SU-DHL-6 (cell line): ENCODE results near the gene CASP14.
"Not testable (repeated sequence)": the region's sequence is repeated elsewhere in the genome, so short reads cannot be mapped to it uniquely, and the experiment has no call there.

Experiments used
- H2AFZ ChIP-seq: fragments of 200-600 bp; sonication (generic); 2 replicates; pipeline ENCODE4 v1.6.1; 2014; ENCODE audit warnings: low read depth, mild to moderate bottlenecking, moderate library complexity, mixed read lengths, antibody characterized with exemption, low read length; ENCODE audit not compliant: severe bottlenecking
- H3F3A ChIP-seq: fragments of 200-600 bp; shearing (Covaris generic); 2 replicates; pipeline ENCODE4 v1.6.0; 2016; ENCODE audit warnings: antibody characterized with exemption, mild to moderate bottlenecking; ENCODE audit not compliant: insufficient read depth
- H3K27ac ChIP-seq: fragments of 200-600 bp; sonication (generic); 2 replicates; pipeline ENCODE4 v1.5.1; 2016; ENCODE audit warnings: low read depth, mild to moderate bottlenecking, low read length, moderate library complexity, mixed read lengths
- H3K27me3 ChIP-seq: fragments of 200-600 bp; sonication (generic), shearing (Covaris generic); 2 replicates; pipeline ENCODE4 v1.6.0; 2014; ENCODE audit warnings: mild to moderate bottlenecking, low read length
- H3K36me3 ChIP-seq: fragments of 200-600 bp; sonication (generic); 2 replicates; pipeline ENCODE4 v1.6.1; 2014; ENCODE audit warnings: mild to moderate bottlenecking, low read length, mixed read lengths
- H3K4me2 ChIP-seq: fragments of 300-600, 200-600 bp; shearing (Covaris generic), sonication (generic); 2 replicates; pipeline ENCODE4 v1.6.0; 2014; ENCODE audit warnings: low read length, low read depth, mild to moderate bottlenecking; ENCODE audit not compliant: poor library complexity, severe bottlenecking
- H3K4me3 ChIP-seq: fragments of 200-600 bp; sonication (generic); 2 replicates; pipeline ENCODE4 v1.5.1; 2014; ENCODE audit warnings: antibody characterized with exemption, low read length, mild to moderate bottlenecking, mixed read lengths; ENCODE audit not compliant: insufficient read depth, poor library complexity, severe bottlenecking
- H3K79me2 ChIP-seq: fragments of 200-600 bp; sonication (generic); 2 replicates; pipeline ENCODE4 v1.6.1; 2014; ENCODE audit warnings: mild to moderate bottlenecking, low read length, moderate library complexity; ENCODE audit not compliant: insufficient read depth
- H3K9ac ChIP-seq: fragments of 200-600 bp; sonication (generic); 2 replicates; pipeline ENCODE4 v1.7.0; 2014; ENCODE audit warnings: mild to moderate bottlenecking, low read length
- H3K9me2 ChIP-seq: fragments of 200-600 bp; sonication (generic); replicated peaks from 2 replicates; pipeline ENCODE4 v1.6.1; 2014; ENCODE audit warnings: low read length; ENCODE audit not compliant: insufficient read depth
- H3K9me3 ChIP-seq: fragments of 200-600 bp; sonication (generic); 2 replicates; pipeline ENCODE4 v1.6.1; 2014; ENCODE audit warnings: low read length, mixed read lengths; ENCODE audit not compliant: insufficient read depth
- H4K20me1 ChIP-seq: fragments of 200-600 bp; sonication (generic); 2 replicates; pipeline ENCODE4 v1.6.1; 2014; ENCODE audit warnings: low read depth, mild to moderate bottlenecking, antibody characterized with exemption, low read length, moderate library complexity, mixed read lengths
- EZH2phosphoT487 ChIP-seq: fragments of 200-600 bp; sonication (generic), shearing (Covaris generic); conservative IDR thresholded peaks from 2 replicates; pipeline ENCODE4 v1.6.1; 2018; ENCODE audit warnings: mild to moderate bottlenecking, antibody characterized with exemption, low read length, moderate library complexity, mixed read lengths
- TF ChIP-seq, protein P1 (sequence below): fragments of 200-600 bp; sonication (generic); IDR thresholded peaks from one replicate; pipeline ENCODE4 v1.5.1; 2017; ENCODE audit warnings: antibody characterized with exemption, mild to moderate bottlenecking, low read length, moderate library complexity; ENCODE audit not compliant: insufficient read depth, poor library complexity, severe bottlenecking

The CASP14 gene

DNA sequence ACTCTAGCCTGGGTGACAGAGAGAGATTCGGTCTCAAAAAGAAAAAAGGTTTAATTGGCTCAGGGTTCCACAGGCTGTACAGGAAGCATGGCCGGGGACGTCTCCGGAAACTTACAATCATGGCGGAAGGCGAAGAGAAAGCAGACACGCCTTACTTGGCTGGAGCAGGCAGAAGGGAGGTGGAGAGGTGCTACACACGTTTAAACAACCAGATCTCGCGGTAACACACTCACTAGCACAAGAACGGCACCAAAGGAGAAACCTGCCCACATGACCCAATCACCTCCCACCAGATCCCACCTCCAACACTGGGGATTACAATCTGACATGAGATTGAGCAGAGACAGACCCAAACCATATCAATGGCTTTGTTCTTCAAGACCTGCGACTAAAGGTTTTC lies 12.8 kb downstream of the CASP14 start:
- H3K9me3 ChIP-seq: no peaks in the 10 kb centered on the region
- H3K4me3 ChIP-seq: no peak overlapping the region
- no peak for TF ChIP-seq EZH2phosphoT487
- TF ChIP-seq, protein P1, sequence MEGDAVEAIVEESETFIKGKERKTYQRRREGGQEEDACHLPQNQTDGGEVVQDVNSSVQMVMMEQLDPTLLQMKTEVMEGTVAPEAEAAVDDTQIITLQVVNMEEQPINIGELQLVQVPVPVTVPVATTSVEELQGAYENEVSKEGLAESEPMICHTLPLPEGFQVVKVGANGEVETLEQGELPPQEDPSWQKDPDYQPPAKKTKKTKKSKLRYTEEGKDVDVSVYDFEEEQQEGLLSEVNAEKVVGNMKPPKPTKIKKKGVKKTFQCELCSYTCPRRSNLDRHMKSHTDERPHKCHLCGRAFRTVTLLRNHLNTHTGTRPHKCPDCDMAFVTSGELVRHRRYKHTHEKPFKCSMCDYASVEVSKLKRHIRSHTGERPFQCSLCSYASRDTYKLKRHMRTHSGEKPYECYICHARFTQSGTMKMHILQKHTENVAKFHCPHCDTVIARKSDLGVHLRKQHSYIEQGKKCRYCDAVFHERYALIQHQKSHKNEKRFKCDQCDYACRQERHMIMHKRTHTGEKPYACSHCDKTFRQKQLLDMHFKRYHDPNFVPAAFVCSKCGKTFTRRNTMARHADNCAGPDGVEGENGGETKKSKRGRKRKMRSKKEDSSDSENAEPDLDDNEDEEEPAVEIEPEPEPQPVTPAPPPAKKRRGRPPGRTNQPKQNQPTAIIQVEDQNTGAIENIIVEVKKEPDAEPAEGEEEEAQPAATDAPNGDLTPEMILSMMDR: no peak
- H3F3A ChIP-seq: no peaks in the 10 kb centered on the region
- no peaks in the 10 kb centered on the region for H3K27me3 ChIP-seq
- no peak overlapping the region for H3K4me2 ChIP-seq
- no peaks in the 10 kb centered on the region for H3K79me2 ChIP-seq
- H3K9me2 ChIP-seq: no peaks in the 10 kb centered on the region
- H4K20me1 ChIP-seq: no peaks in the 10 kb centered on the region
- no peak overlapping the region for H3K9ac ChIP-seq
- no peaks in the 10 kb centered on the region for H3K36me3 ChIP-seq
- H2AFZ ChIP-seq: no peak overlapping the region
- H3K27ac ChIP-seq: no peak overlapping the region

DNA sequence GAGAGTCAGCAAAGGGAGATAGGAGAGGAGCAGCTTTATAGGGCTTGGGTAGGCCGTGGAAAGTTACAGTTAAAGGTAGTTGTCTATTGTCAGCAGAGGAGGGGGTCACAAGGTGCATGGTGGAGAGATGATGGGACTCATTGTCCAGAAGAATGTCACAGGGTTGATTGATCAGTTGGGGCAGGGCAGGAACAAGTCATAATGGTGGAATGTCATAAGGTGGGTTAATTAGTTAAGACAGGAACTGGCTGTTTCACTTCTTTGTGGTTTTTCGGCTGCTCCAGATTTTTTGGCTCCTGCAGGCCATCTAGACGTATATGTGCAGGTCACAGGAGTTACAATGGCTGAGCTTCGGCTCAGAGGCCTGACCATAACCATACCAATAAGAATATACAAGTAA lies 21.1 kb downstream of the CASP14 start:
- H3K9me3 ChIP-seq, H3K79me2 ChIP-seq, H3K9ac ChIP-seq, H3K36me3 ChIP-seq, H3K4me3 ChIP-seq, H4K20me1 ChIP-seq, H3K9me2 ChIP-seq, H2AFZ ChIP-seq, H3K4me2 ChIP-seq, H3F3A ChIP-seq, H3K27me3 ChIP-seq, H3K27ac ChIP-seq: not testable (repeated sequence)

DNA sequence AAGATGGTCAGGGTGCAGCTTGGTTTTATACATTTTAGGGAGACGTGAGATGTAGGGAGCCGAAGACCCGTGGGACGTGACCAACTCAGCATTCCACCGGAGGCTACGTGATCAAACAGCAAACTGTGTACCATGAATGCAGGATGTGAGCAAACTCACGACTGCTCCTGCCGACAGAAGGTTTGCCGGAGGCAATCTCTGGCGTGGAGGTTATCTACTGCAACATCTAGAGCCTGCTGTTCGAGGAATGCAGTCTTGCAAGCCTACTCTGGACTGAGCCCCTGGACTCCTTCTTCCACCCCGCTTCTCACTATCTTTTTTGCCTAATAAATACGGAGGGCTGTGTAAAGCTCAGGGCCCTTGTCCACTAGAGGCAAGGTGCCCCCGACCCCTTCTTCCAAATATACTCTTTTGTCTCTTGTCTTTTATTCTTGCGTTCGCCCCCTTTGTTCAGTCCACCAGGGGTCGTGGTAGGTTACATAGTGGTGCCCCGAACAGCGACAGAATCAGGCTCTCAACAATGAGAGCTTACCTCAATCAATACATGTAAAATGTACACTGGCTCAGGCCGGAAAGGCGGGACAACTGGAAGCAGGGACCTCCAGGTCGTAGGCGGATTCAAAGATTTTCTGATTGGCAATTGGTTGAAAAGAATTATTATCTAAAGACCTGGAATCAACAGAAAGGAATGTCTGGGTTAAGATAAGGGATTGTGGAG lies 23.8 kb downstream of the CASP14 start:
- Histone ChIP-seq H3F3A (no peaks in the 10 kb centered on the region), H3K4me2 (no peak overlapping the region), H3K4me3 (no peak overlapping the region), H3K9ac (no peak overlapping the region), H2AFZ (no peak overlapping the region), H3K36me3 (no peaks in the 10 kb centered on the region), H4K20me1 (no peaks in the 10 kb centered on the region), H3K9me3 (no peaks in the 10 kb centered on the region), H3K27me3 (no peaks in the 10 kb centered on the region), H3K27ac (no peak overlapping the region), H3K79me2 (no peaks in the 10 kb centered on the region), H3K9me2 (no peaks in the 10 kb centered on the region)
- TF ChIP-seq, protein P1: no peak
- no peak for TF ChIP-seq EZH2phosphoT487

DNA sequence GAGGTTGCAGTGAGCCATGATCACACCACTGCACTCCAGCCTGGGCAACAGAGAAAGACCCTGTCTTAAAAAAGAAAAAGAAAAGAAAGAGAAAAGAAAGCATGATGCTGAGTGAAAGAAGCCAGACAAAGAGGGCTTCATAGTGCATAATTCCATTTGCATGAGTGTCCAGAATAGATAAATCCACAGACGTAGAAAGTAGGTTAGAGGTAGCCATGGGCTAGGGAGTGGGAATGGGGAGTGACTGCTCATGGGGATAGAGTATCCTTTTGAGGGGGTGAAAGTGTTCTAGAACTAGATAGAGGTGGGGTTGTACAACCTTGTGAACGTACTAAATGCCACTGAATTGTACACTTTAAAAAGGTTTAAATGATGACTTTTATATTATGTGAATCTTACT lies 25.1 kb downstream of the CASP14 start:
- Histone ChIP-seq H3K36me3 (no peaks in the 10 kb centered on the region), H3K9me3 (no peaks in the 10 kb centered on the region), H3K4me2 (no peak overlapping the region), H3K27me3 (no peaks in the 10 kb centered on the region), H4K20me1 (no peaks in the 10 kb centered on the region), H2AFZ (no peak overlapping the region), H3K27ac (no peak overlapping the region), H3F3A (no peaks in the 10 kb centered on the region), H3K4me3 (no peak overlapping the region), H3K9me2 (no peaks in the 10 kb centered on the region), H3K9ac (no peak overlapping the region), H3K79me2 (no peaks in the 10 kb centered on the region)
- TF ChIP-seq EZH2phosphoT487: no peak
- TF ChIP-seq, protein P1: no peak
